Erythroblast (primary cell): Measurements from ENCODE around the gene FETUB.

Experiments
- GATA1 ChIP-seq: IDR thresholded peaks from 2 replicates; pipeline ENCODE4 v1.6.1; 2011; ENCODE audit warnings: low read depth, mild to moderate bottlenecking, control low read depth, low read length, moderate library complexity
- POLR2A ChIP-seq: IDR thresholded peaks from 2 replicates; pipeline ENCODE4 v1.6.1; 2011; ENCODE audit warnings: mild to moderate bottlenecking, low read length

GRCh38 chr3:186616299-186616617, 23.9 kb upstream of the FETUB start:
- TF ChIP-seq GATA1 (no peak), POLR2A (no peak)
